Measurements from ENCODE around the gene CBX6.

The CBX6 gene

GRCh38 chr22:38819387-38819940, 52.6 kb downstream of the CBX6 start:
- no peak for DNase-seq (ENCODE audit: low read depth)

- no peak for DNase-seq (ENCODE audit: low read depth)
Observed at GRCh38 chr22:38817196-38817595, 54.8 kb downstream of the CBX6 start.

GRCh38 chr22:38815842-38816241, 56.2 kb downstream of the CBX6 start:
- DNase-seq (ENCODE audit: low read depth) = no peak

All from stimulated activated CD8-positive, alpha-beta memory T cell treated with anti-CD3 and anti-CD28 coated beads, Interleukin-15, amount 100 ng/mL, for 1 hour (primary cell).